Gastroesophageal sphincter (tissue), 3 donors: ENCODE measurements around the gene SLC23A2.

Source experiments
- POLR2A ChIP-seq, 2 donors: fragments of 450-650 bp; IDR thresholded peaks; one replicate each; pipeline ENCODE4 v1.6.1; 2017; ENCODE audit warnings: antibody characterized with exemption in 2 of 2, mild to moderate bottlenecking in 2 of 2, moderate library complexity in 1 of 2
- POLR2AphosphoS5 ChIP-seq: sonication (generic); formaldehyde crosslinking; IDR thresholded peaks from one replicate; pipeline ENCODE4 v1.6.1; 2017; ENCODE audit warnings: antibody characterized with exemption
- TF ChIP-seq, protein P1 (sequence below), 4 experiments: fragments of 200-600 bp in 2 of 4; fragments of 450-650 bp in 2 of 4; sonication (generic) in 1 of 4; IDR thresholded peaks; one replicate each; pipeline ENCODE4 v1.5.1; 2017 to 2019; ENCODE audit warnings: antibody characterized with exemption in 4 of 4, mild to moderate bottlenecking in 2 of 4, moderate library complexity in 2 of 4

DNA sequence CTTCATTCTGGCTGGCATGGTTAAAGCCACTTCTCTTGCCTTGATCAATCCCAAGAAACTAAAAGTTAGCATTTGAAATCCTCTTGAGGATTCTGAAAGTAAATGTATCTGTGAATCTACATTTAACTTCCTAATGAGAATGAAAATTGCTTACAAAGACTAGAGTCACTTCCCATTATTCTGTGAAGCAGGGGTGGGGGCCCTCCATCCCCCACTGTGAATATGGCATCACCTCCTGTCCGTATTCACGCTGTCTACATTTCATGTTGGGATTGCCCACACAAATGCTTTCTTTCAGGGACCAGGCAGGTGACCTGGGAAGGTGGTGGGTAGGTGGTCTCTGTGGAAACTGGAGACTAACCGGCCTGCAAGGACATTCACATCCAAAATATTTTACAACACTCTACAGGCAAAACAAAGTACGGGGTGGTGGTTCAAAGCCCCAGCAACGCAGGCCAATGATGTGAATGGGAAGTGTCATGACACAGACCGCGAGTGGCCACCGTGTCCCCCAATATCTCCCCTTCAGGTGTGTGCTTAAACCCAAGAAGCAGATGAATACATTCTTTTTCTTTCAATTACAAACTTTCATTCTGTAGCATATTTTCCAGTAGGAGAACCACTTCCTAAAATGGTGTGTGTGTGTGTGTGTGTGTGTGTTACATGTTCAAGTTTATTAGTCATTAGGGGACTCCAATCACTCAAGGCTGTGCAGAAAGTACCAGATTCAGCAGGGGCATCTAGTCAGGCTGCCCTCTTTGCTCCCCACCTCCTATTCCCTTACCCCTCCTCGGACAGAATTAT lies 147.4 kb downstream of the SLC23A2 start:
- TF ChIP-seq POLR2A (IDR thresholded peaks at IDR 0.05) (no peak), POLR2AphosphoS5 (no peak)
- TF ChIP-seq, protein P1, sequence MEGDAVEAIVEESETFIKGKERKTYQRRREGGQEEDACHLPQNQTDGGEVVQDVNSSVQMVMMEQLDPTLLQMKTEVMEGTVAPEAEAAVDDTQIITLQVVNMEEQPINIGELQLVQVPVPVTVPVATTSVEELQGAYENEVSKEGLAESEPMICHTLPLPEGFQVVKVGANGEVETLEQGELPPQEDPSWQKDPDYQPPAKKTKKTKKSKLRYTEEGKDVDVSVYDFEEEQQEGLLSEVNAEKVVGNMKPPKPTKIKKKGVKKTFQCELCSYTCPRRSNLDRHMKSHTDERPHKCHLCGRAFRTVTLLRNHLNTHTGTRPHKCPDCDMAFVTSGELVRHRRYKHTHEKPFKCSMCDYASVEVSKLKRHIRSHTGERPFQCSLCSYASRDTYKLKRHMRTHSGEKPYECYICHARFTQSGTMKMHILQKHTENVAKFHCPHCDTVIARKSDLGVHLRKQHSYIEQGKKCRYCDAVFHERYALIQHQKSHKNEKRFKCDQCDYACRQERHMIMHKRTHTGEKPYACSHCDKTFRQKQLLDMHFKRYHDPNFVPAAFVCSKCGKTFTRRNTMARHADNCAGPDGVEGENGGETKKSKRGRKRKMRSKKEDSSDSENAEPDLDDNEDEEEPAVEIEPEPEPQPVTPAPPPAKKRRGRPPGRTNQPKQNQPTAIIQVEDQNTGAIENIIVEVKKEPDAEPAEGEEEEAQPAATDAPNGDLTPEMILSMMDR (IDR thresholded peaks at IDR 0.05): no peak
